Hair follicle dermal papilla cell (primary cell): Measurements from ENCODE around the gene TMEM234. TPM values are rescaled to one million over a fixed set of nuclear protein-coding genes. Genes with fewer than 3 reads are reported as not detected.

ENCODE experiments used
- small RNA-seq: library from RNA; depleted of rRNA; stranded (forward); fragments of <200 nt; gene quantifications from one replicate; pipeline ENCODE3, GENCODE V24; 2012
- total RNA-seq: library from RNA; depleted of rRNA; stranded (reverse); fragments of >200 nt; gene quantifications from 2 replicates; pipeline ENCODE4 v1.2.3, GENCODE V29; 2012

TMEM234 gene
- total RNA-seq: 18.8 and 23.9 TPM in 2 replicates

GRCh38 chr1:32221980-32222755 lies at the start of gene TMEM234, which contains the start of gene EIF3I:
Gene TMEM234, minus strand, starts transcription at chr1:32222353. Its CDS starts 31 bp downstream, at chr1:32222322.
Gene EIF3I, plus strand, starts transcription at chr1:32222407. Its CDS starts 35 bp downstream, at chr1:32222442.

GRCh38 chr1:32250893-32251716 lies 29.0 kb upstream of the TMEM234 start, which contains the start of gene LCK:
Gene LCK, plus strand, starts transcription at chr1:32251265. Its CDS starts 23,065 bp downstream, at chr1:32274330.

GRCh38 chr1:32246888-32247273 lies 24.7 kb upstream of the TMEM234 start, which contains the start of gene FAM167B:
Gene FAM167B, plus strand, starts transcription at chr1:32247222. Its CDS starts 200 bp downstream, at chr1:32247422.

GRCh38 chr1:32208891-32209328 lies 13.2 kb downstream of the TMEM234 start, which contains the start of gene DCDC2B:
Gene DCDC2B, plus strand, starts transcription at chr1:32209089. Its CDS starts 5 bp downstream, at chr1:32209094.

DNA sequence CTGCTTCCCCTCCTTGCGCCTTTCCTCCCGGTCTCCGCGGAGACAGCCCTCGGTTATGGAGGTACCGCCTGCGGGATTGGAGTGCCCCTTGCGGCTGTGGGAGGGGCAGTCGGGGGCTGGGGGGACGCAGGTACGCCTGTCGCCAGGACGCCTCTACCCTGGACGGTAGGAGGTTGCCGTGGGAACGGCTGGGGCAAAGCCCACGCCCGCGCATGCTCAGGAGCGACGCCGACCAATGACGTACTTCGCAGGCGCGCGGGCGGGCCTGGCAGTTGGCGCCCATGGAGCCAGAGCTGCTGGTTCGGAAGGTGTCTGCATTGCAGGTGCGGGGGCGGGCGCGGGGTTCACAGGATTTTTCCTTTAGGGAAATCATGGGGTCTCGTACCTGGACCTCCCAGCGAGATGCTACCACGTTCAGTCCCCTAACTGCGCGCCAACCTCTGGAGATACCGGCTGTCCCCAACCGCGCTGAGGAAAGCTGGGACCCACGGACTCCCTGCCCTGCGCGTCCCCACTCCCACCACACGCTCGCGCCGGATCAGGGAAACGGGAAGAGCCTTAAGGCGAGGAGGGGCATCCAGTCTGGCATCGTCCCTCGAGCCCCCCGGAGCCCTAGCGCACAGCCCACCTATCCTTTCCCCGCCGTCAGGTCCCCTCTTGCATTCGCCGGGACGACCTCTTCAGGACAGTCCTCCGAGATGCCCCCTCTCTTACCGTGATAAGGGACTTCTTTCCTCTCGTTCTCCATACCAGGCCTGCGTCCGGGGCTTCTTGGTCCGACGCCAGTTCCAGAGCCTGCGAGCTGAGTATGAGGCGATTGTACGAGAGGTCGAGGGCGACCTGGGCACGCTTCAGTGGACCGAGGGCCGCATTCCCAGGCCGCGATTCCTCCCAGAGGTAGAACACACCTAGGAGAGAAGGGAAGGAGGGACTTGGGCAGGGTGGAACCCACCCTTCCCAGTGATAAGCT lies 16.5 kb downstream of the TMEM234 start, which contains the start of gene IQCC:
TSS of gene IQCC (plus strand) at position 271 of the 970 bp plus-strand sequence. CDS start at position 282, 11 bp downstream.

DNA sequence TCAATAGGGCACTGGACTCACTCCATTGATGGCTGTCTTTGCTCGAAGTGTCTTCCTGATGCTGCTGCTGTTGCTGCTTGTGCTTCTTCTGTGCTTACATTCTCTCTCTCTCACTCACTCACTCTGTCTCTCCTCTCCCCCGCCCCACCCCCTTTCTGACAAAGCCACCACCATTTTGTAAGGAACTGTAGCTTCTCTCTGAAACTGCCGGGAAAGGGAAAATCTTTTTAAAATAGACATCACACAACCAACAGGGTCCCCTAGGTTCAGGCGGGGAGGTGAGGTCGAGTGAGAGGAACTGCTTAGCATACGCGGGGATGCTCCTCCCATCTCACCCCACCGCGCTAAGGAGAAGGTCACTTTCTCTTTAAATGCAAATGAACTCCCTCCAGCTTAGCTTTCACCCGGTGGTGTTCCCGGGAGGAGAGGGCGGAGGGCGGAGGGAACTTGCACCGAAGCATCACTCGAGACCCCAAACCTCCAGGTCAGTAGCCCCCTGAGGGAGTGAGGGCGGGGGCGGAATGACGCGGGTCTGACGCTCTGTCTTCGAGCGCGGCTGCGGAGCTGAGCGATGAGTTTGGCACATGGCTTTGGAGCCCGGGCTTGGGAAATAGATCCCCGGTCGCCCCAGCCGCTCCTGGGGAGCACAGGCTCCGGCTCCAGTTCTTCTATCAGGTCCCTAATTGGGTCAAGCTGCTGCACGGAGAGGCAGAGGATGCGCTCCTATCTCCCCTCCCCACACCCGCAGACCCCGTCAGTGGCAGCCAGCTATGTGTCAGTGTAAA lies 21.7 kb downstream of the TMEM234 start, which contains the start of gene CCDC28B:
TSS of gene CCDC28B (plus strand) at position 370 of the 785 bp plus-strand sequence. CDS start 1,341 bp downstream, outside the sequence.

DNA sequence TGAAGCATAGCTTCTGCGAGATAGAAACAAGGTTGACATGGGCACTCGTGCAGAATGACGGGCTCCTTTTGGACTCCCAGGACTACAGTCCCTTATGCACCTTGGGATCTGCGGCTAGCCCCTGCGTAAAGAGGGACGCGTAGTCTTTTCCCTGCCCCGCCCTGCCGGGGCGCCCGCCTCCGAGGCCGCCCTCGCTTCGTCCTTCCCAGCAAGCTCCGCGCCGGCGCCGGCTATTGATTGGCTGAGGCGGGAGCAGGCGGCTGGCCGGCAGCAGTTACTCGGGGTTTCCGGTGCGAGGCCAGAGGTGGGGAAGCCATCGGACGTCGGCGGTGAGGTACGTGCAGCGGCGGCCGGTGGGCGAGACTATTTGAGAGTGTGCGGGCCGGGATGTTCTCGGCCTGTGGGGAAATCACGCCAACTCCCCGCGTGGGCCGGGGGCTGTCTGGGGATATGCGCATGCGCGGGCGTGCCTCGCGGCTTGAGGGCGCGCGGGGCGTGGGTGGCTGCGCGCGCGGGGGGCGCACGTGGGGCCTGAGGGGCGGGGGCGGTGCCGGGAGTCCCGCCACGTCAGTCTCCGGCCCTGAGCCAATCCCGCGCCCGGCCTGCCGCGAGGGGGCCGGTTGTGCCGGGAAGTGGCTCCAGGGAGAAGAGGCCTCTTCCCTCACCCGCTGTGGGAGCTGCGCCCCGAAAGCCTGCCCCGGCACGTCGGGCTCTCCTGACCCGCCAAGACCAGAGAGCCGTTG lies 42.5 kb downstream of the TMEM234 start, which contains the start of gene TXLNA:
TSS of gene TXLNA (plus strand) at position 233 of the 743 bp plus-strand sequence. CDS start 671 bp downstream, outside the sequence.

Small RNA genes lying within 50 kb of the gene (small RNA-seq; reads per million reads assigned to genes)
- gene RF00017: not detected

Other genes starting within 250 kb of the TMEM234 start
- gene KHDRBS1, start 208.5 kb downstream of the TMEM234 start, total RNA-seq: 43.3 and 45.2 TPM in 2 replicates
- 5.7 and 8.1 TPM in 2 replicates for gene TMEM39B, start 149.4 kb downstream of the TMEM234 start, total RNA-seq
- 66.7 and 73.7 TPM in 2 replicates for gene KPNA6, start 114.3 kb downstream of the TMEM234 start, total RNA-seq
- 151 and 160 TPM in 2 replicates for gene TXLNA, start 42.7 kb downstream of the TMEM234 start, total RNA-seq
- gene CCDC28B, start 21.8 kb downstream of the TMEM234 start, total RNA-seq: 10.1 and 11.8 TPM in 2 replicates
- gene IQCC, start 16.7 kb downstream of the TMEM234 start, total RNA-seq: 0.97 and 1.1 TPM in 2 replicates
- gene DCDC2B, start 13.3 kb downstream of the TMEM234 start, total RNA-seq: not detected in 2 replicates
- 228 and 249 TPM in 2 replicates for gene EIF3I, start 54 bp upstream of the TMEM234 start, total RNA-seq
- 2.4 and 2.7 TPM in 2 replicates for gene FAM167B, start 24.9 kb upstream of the TMEM234 start, total RNA-seq
- not detected in 2 replicates for gene LCK, start 28.9 kb upstream of the TMEM234 start, total RNA-seq
- 66.5 and 73.0 TPM in 2 replicates for gene HDAC1, start 69.7 kb upstream of the TMEM234 start, total RNA-seq
- gene MARCKSL1, start 113.9 kb upstream of the TMEM234 start, total RNA-seq: 2.2 and 4.5 TPM in 2 replicates
- 1.2 and 2.4 TPM in 2 replicates for gene FAM229A, start 140.1 kb upstream of the TMEM234 start, total RNA-seq
- 0.61 and 1.6 TPM in 2 replicates for gene TSSK3, start 140.2 kb upstream of the TMEM234 start, total RNA-seq
- gene BSDC1, start 172.1 kb upstream of the TMEM234 start, total RNA-seq: 70.4 and 79.3 TPM in 2 replicates
- gene ZBTB8B, start 242.7 kb upstream of the TMEM234 start, total RNA-seq: not detected in 2 replicates